ENCODE results near the gene DDN.

DNA sequence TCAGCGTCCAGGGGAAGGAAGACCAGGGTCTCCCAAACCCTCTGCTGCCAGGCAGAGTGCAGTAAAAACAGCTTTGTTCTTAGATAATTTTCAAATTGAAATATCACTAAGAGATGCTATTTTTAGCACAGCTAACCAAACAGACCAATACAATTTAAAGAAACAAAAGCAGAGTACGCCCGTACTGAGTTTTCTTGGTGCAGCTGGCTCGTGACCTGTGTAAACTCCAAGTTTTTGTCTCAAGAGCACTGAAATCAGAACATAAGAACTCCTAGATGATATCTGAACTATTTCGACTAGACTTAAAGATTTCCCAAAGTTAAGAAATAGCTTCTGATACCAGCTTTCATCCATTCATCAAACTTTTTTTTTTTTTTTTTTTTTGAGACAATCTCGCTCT, 52.2 kb downstream of the DDN start:
- TF ChIP-seq, protein P1, sequence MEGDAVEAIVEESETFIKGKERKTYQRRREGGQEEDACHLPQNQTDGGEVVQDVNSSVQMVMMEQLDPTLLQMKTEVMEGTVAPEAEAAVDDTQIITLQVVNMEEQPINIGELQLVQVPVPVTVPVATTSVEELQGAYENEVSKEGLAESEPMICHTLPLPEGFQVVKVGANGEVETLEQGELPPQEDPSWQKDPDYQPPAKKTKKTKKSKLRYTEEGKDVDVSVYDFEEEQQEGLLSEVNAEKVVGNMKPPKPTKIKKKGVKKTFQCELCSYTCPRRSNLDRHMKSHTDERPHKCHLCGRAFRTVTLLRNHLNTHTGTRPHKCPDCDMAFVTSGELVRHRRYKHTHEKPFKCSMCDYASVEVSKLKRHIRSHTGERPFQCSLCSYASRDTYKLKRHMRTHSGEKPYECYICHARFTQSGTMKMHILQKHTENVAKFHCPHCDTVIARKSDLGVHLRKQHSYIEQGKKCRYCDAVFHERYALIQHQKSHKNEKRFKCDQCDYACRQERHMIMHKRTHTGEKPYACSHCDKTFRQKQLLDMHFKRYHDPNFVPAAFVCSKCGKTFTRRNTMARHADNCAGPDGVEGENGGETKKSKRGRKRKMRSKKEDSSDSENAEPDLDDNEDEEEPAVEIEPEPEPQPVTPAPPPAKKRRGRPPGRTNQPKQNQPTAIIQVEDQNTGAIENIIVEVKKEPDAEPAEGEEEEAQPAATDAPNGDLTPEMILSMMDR (IDR thresholded peaks at IDR 0.05): no peak
- no peak for TF ChIP-seq EP300 (IDR thresholded peaks at IDR 0.05)
- no peak for TF ChIP-seq POLR2A (IDR thresholded peaks at IDR 0.05; ENCODE audit: low read depth)
- no peak for TF ChIP-seq POLR2AphosphoS5 (IDR thresholded peaks at IDR 0.05)
